HepG2 (cell line): ENCODE measurements around the gene COX10. TPM values are rescaled to one million over a fixed set of nuclear protein-coding genes. Genes with fewer than 3 reads are reported as not detected.

Experiments
- ATAC-seq: fragments of 200-7000 bp; cut with Tn5 transposase; 3 replicates; pipeline ENCODE4 v1.9.1; 2020; ENCODE audit warnings: mild to moderate bottlenecking, moderate library complexity
- BruUV-seq: library from RNA; stranded (reverse); fragments of 400-500 nt; replicated peaks from 2 replicates; lab custom pipeline; 2021; lab: Mats Ljungman, UMichigan
- CTCF ChIA-PET: fragments of 300-600 bp; formaldehyde crosslinking; extraction: SDS; loops from one replicate; lab custom pipeline; 2021; ENCODE audit warnings: low total read pairs, inconsistent platforms, low intra/inter-chr PET ratio; lab: Yijun Ruan, JAX
- POLR2A ChIA-PET: fragments of 350-600 bp; sonication (Branson Sonifier 250); formaldehyde crosslinking; loops from one replicate; lab custom pipeline; 2020; ENCODE audit warnings: antibody characterized with exemption, inconsistent platforms; lab: Yijun Ruan, JAX
- DNase-seq: peaks from one replicate; pipeline ENCODE4 v3.0.0-alpha.2; 2015; ENCODE audit warnings: low spot score
- FAIRE-seq: peaks from 3 replicates; lab custom pipeline; 2011; peaks lifted over from hg19 to GRCh38; lab: Jason Lieb, UNC
- H2AFZ ChIP-seq: one replicate; pipeline ENCODE4 v1.6.1; 2011; ENCODE audit warnings: low read length, inconsistent platforms
- H3K27ac ChIP-seq: fragments of 300-600 bp; 3 replicates; pipeline ENCODE4 v1.8.0; 2011; ENCODE audit warnings: mixed run types, mild to moderate bottlenecking, mixed read lengths, low read length, inconsistent platforms; ENCODE audit not compliant: insufficient read depth; ENCODE audit errors: extremely low read length
- H3K27me3 ChIP-seq, 2 experiments: fragments of 200-600 bp in 1 of 2; 2 replicates in 1 of 2; 3 replicates in 1 of 2; pipeline versions ENCODE4 v1.6.0 to v1.8.0; 2011; ENCODE audit warnings: low read length in 2 of 2, mild to moderate bottlenecking in 2 of 2, moderate library complexity in 2 of 2, inconsistent platforms in 1 of 2; ENCODE audit not compliant: insufficient read depth in 2 of 2, control insufficient read depth in 1 of 2
- H3K36me3 ChIP-seq, 2 experiments: fragments of 200-600 bp in 1 of 2; replicated peaks in 1 of 2; 2 replicates in 1 of 2; 3 replicates in 1 of 2; pipeline versions ENCODE4 v1.5.1 to v1.8.0; 2011; ENCODE audit warnings: low read length in 2 of 2, inconsistent platforms in 1 of 2; ENCODE audit not compliant: insufficient read depth in 2 of 2, control insufficient read depth in 1 of 2
- H3K4me1 ChIP-seq: 2 replicates; pipeline ENCODE4 v1.5.1; 2012; ENCODE audit warnings: low read length, inconsistent platforms; ENCODE audit not compliant: insufficient read depth
- H3K4me2 ChIP-seq: 2 replicates; pipeline ENCODE4 v1.6.0; 2011; ENCODE audit warnings: low read depth, low read length, inconsistent platforms
- H3K4me3 ChIP-seq, 3 experiments: fragments of 200-600 bp in 1 of 3; sonication (generic), shearing (Covaris generic) in 1 of 3; replicated peaks in 1 of 3; 2 replicates each; pipeline ENCODE4 v1.5.1; 2011 to 2016; ENCODE audit warnings: low read length in 3 of 3, inconsistent platforms in 2 of 3, low read depth in 2 of 3, mild to moderate bottlenecking in 2 of 3, control low read depth in 1 of 3, mixed read lengths in 1 of 3; ENCODE audit not compliant: insufficient read depth in 1 of 3
- H3K79me2 ChIP-seq: one replicate; pipeline ENCODE4 v1.6.1; 2011; ENCODE audit warnings: low read length, inconsistent platforms; ENCODE audit not compliant: insufficient read depth
- H3K9ac ChIP-seq: 2 replicates; pipeline ENCODE4 v1.6.0; 2011; ENCODE audit warnings: mild to moderate bottlenecking, low read depth, low read length, inconsistent platforms; ENCODE audit not compliant: insufficient read depth
- H3K9me3 ChIP-seq: 2 replicates; pipeline ENCODE4 v1.5.1; 2012; ENCODE audit warnings: mild to moderate bottlenecking, low read length
- H4K20me1 ChIP-seq: 2 replicates; pipeline ENCODE4 v1.6.0; 2011; ENCODE audit warnings: inconsistent platforms, mild to moderate bottlenecking, low read length, moderate library complexity; ENCODE audit not compliant: insufficient read depth
- ATF7 ChIP-seq, 2 experiments: fragments of 450-650 bp in 1 of 2; sonication (generic) in 1 of 2; formaldehyde crosslinking in 1 of 2; IDR thresholded peaks; 2 replicates each; pipeline versions ENCODE4 v1.4.0 to v1.6.1; 2016 to 2020; ENCODE audit warnings: antibody characterized with exemption in 1 of 2, mild to moderate bottlenecking in 1 of 2, missing genetic modification reagents in 1 of 2
- CTCF ChIP-seq: sonication (generic); formaldehyde crosslinking; IDR thresholded peaks from 2 replicates; pipeline ENCODE4 v1.5.0; 2020; ENCODE audit warnings: mild to moderate bottlenecking, missing genetic modification reagents, moderate library complexity
- GMEB1 ChIP-seq: sonication (generic); formaldehyde crosslinking; IDR thresholded peaks from 2 replicates; pipeline ENCODE4 v1.5.1; 2020; ENCODE audit warnings: missing genetic modification reagents, mild to moderate bottlenecking, borderline replicate concordance
- HMGA1 ChIP-seq: sonication (generic); formaldehyde crosslinking; conservative IDR thresholded peaks from 2 replicates; pipeline ENCODE4 v1.4.0; 2020; ENCODE audit warnings: missing genetic modification reagents
- POLR2AphosphoS2 ChIP-seq: IDR thresholded peaks from 2 replicates; pipeline ENCODE4 v1.6.1; 2011; ENCODE audit warnings: low read depth, low read length, improper control_type of control experiment
- PTBP1 ChIP-seq: fragments of 200-400 bp; formaldehyde crosslinking; IDR thresholded peaks from 2 replicates; pipeline ENCODE4 v1.6.1; 2018; ENCODE audit warnings: low read length, low read depth; ENCODE audit not compliant: poor library complexity, severe bottlenecking
- RBM39 ChIP-seq: fragments of 200-400 bp; formaldehyde crosslinking; IDR thresholded peaks from one replicate; pipeline ENCODE4 v1.6.1; 2018; ENCODE audit warnings: antibody characterized with exemption, mild to moderate bottlenecking, low read depth, low read length; ENCODE audit not compliant: poor library complexity, severe bottlenecking
- REL ChIP-seq: sonication (generic); formaldehyde crosslinking; conservative IDR thresholded peaks from 2 replicates; pipeline ENCODE4 v1.8.0; 2022; ENCODE audit warnings: mild to moderate bottlenecking, missing genetic modification reagents, moderate library complexity
- SMYD3 ChIP-seq: sonication (generic); formaldehyde crosslinking; IDR thresholded peaks from 2 replicates; pipeline ENCODE4 v1.8.1; 2023; ENCODE audit warnings: mild to moderate bottlenecking, missing genetic modification reagents
- YEATS2 ChIP-seq: sonication (generic); formaldehyde crosslinking; IDR thresholded peaks from 2 replicates; pipeline ENCODE4 v1.4.0; 2020; ENCODE audit warnings: missing genetic modification reagents, borderline replicate concordance
- ZBTB39 ChIP-seq: sonication (generic); formaldehyde crosslinking; IDR thresholded peaks from 2 replicates; pipeline ENCODE4 v1.5.0; 2020; ENCODE audit warnings: missing genetic modification reagents
- ZNF121 ChIP-seq: sonication (generic); formaldehyde crosslinking; IDR thresholded peaks from 2 replicates; pipeline ENCODE4 v1.5.0; 2020; ENCODE audit warnings: mild to moderate bottlenecking, missing genetic modification reagents
- ZNF18 ChIP-seq: sonication (generic); formaldehyde crosslinking; IDR thresholded peaks from 2 replicates; pipeline ENCODE4 v1.8.0; 2022; ENCODE audit warnings: mild to moderate bottlenecking, missing genetic modification reagents; ENCODE audit not compliant: insufficient replicate concordance
- ZNF20 ChIP-seq: sonication (generic); formaldehyde crosslinking; IDR thresholded peaks from 2 replicates; pipeline ENCODE4 v1.4.0; 2020; ENCODE audit warnings: mild to moderate bottlenecking, moderate library complexity, missing genetic modification reagents
- ZNF3 ChIP-seq: IDR thresholded peaks from 2 replicates; pipeline ENCODE4 v1.7.0; 2017; ENCODE audit warnings: inconsistent platforms
- ZNF672 ChIP-seq: sonication (generic); formaldehyde crosslinking; IDR thresholded peaks from 2 replicates; pipeline ENCODE4 v1.8.1; 2022; ENCODE audit warnings: missing genetic modification reagents
- ZNF772 ChIP-seq: sonication (generic); formaldehyde crosslinking; IDR thresholded peaks from 2 replicates; pipeline ENCODE4 v1.5.0; 2020; ENCODE audit warnings: mild to moderate bottlenecking, missing genetic modification reagents
- WGBS: methylation state at CpG from one replicate; pipeline ENCODE4 v1.1.6; 2017; ENCODE audit warnings: low lambda C conversion rate; 5-methylcytosine and 5-hydroxymethylcytosine counted together
- in situ Hi-C: cut with HindIII; loops from 2 replicates; pipeline ENCODE4 v1.10.0; 2017; ENCODE audit warnings: low pct_unique_long_range_greater_than_20kb; ENCODE audit not compliant: extremely low pct_ligation_motif_present
- intact Hi-C: fragments of 100-400 bp; cut with micrococcal nuclease; formaldehyde crosslinking; loops from one replicate; pipeline ENCODE4 v1.10.0; 2022; ENCODE audit not compliant: unreplicated experiment
- polyA plus RNA-seq, 8 experiments: library from polyadenylated mRNA; depleted of rRNA in 3 of 8; stranded (reverse) in 7 of 8; unstranded in 1 of 8; fragments of >200 nt; fragmentation: Illumina TruSeq in 4 of 8; extraction: Trizol in 4 of 8; gene quantifications; 2 replicates each; pipeline versions ENCODE4 v1.2.1 to v1.2.3, GENCODE V29; 2011 to 2016; ENCODE audit warnings: low read depth in 4 of 8, missing spikeins in 1 of 8, mixed read lengths in 1 of 8; ENCODE audit not compliant: insufficient read depth in 1 of 8
- total RNA-seq, 5 experiments: library from RNA; depleted of rRNA; stranded (reverse); fragments of >200 nt; fragmentation: Illumina TruSeq; extraction: Trizol; gene quantifications; 2 replicates each; pipeline ENCODE4 v1.2.3, GENCODE V29; 2016; ENCODE audit warnings: low read depth in 1 of 5

COX10 gene
- total and polyA plus RNA-seq, 2 of the 13 experiments (the other 11 are each of a cell fraction or from before 2014, with no cell fraction given): 13.9 to 20.1 TPM

GRCh38 chr17:14198013-14198412 lies 128.7 kb downstream of the COX10 start (continued):
- TF ChIP-seq CTCF (CRISPR knock-in tag): no peak
- TF ChIP-seq SMYD3 (CRISPR knock-in tag): no peak
- TF ChIP-seq REL (CRISPR knock-in tag): no peak

GRCh38 chr17:14198575-14198974 lies 129.3 kb downstream of the COX10 start:
- H4K20me1 ChIP-seq: no peaks in the 10 kb centered on the region
- in situ Hi-C loops (no loop called here), intact Hi-C loops (no loop called here)
- H3K4me2 ChIP-seq: no peak overlapping the region
- BruUV-seq: no TSS peak
- ATAC-seq (no peak), DNase-seq (no peak), FAIRE-seq (no peak)
- no peak overlapping the region for H2AFZ ChIP-seq
- ChIA-PET CTCF (no interaction called here), POLR2A (interaction anchor here (1.6 kb wide), 1 partner anchor 10 kb away, joined by 6 read pairs; no protein-coding TSS in a partner anchor)
- WGBS: 97% methylated on average over 4 of the region's 4 CpGs
- no peaks in the 10 kb centered on the region for H3K79me2 ChIP-seq
- H3K4me1 ChIP-seq: no peaks in the 10 kb centered on the region
- H3K27me3 ChIP-seq: no peaks in the 10 kb centered on the region
- H3K9me3 ChIP-seq: no peaks in the 10 kb centered on the region
- H3K27ac ChIP-seq: no peak overlapping the region
- H3K36me3 ChIP-seq: peaks cover 4 to 23% of the 10 kb centered on the region in 2 experiments; a peak in 4 of 5 replicates
- H3K9ac ChIP-seq: no peak overlapping the region
- H3K4me3 ChIP-seq: no peak overlapping the region
- TF ChIP-seq ZBTB39: no peak
- no peak for TF ChIP-seq HMGA1 (CRISPR knock-in tag)
- no peak for TF ChIP-seq ZNF3
- TF ChIP-seq ATF7 (IDR thresholded peaks at IDR 0.05): no peak
- no peak for TF ChIP-seq ATF7 (CRISPR knock-in tag; IDR thresholded peaks at IDR 0.05)
- TF ChIP-seq PTBP1: no peak
- TF ChIP-seq ZNF20 (CRISPR knock-in tag): no peak
- TF ChIP-seq POLR2AphosphoS2: no peak
- no peak for TF ChIP-seq ZNF18 (CRISPR knock-in tag)
- TF ChIP-seq RBM39: no peak
- no peak for TF ChIP-seq ZNF121 (CRISPR knock-in tag)
- TF ChIP-seq ZNF772 (CRISPR knock-in tag): no peak
- TF ChIP-seq ZNF672 (CRISPR knock-in tag): no peak
- no peak for TF ChIP-seq GMEB1
- no peak for TF ChIP-seq YEATS2 (CRISPR knock-in tag)
